CD8-positive, alpha-beta memory T cell (primary cell): ENCODE results near the gene HIVEP2. TPM values are rescaled to one million over a fixed set of nuclear protein-coding genes. Genes with fewer than 3 reads are reported as not detected.

Experiments used
- CTCF ChIA-PET: fragments of 350-600 bp; sonication (Branson Sonifier 250); formaldehyde crosslinking; loops from one replicate; lab custom pipeline; 2021; ENCODE audit warnings: antibody characterized with exemption; lab: Charles Lee
- POLR2A ChIA-PET: fragments of 350-600 bp; sonication (Branson Sonifier 250); formaldehyde crosslinking; loops from one replicate; lab custom pipeline; 2021; ENCODE audit warnings: antibody characterized with exemption; lab: Charles Lee
- DNase-seq, 5 donors: peaks; one replicate each; pipeline versions ENCODE4 v3.0.0 to v3.0.0-alpha.2; 2020 to 2022; ENCODE audit warnings: mixed read lengths in 1 of 5
- H3K27ac ChIP-seq: one replicate; pipeline ENCODE4 v1.7.0; 2013; ENCODE audit warnings: low read depth, mild to moderate bottlenecking, low read length, moderate library complexity
- H3K27me3 ChIP-seq: 2 replicates; pipeline ENCODE4 v1.7.0; 2013; ENCODE audit warnings: low read length, mild to moderate bottlenecking; ENCODE audit not compliant: insufficient read depth, poor library complexity, severe bottlenecking
- H3K36me3 ChIP-seq: 2 replicates; pipeline ENCODE4 v1.7.0; 2013; ENCODE audit warnings: mild to moderate bottlenecking, low read length, moderate library complexity; ENCODE audit not compliant: insufficient read depth
- H3K4me1 ChIP-seq: 2 replicates; pipeline ENCODE4 v1.7.0; 2013; ENCODE audit warnings: mild to moderate bottlenecking, low read length, moderate library complexity; ENCODE audit not compliant: insufficient read depth
- H3K4me3 ChIP-seq: 2 replicates; pipeline ENCODE4 v1.7.0; 2013; ENCODE audit warnings: mild to moderate bottlenecking, low read length
- H3K9me3 ChIP-seq: 2 replicates; pipeline ENCODE4 v1.7.0; 2013; ENCODE audit warnings: mild to moderate bottlenecking, low read length
- H3K27ac Mint-ChIP-seq, 8 donors: one replicate each; pipeline ENCODE4 v1.8.0; 2020 to 2021; ENCODE audit warnings: mixed read lengths in 8 of 8, mild to moderate bottlenecking in 6 of 8, inconsistent platforms in 3 of 8, moderate library complexity in 3 of 8
- H3K27me3 Mint-ChIP-seq, 2 donors: one replicate each; pipeline ENCODE4 v1.8.0; 2020 to 2021; ENCODE audit warnings: mixed read lengths in 2 of 2, mild to moderate bottlenecking in 1 of 2, moderate library complexity in 1 of 2
- H3K36me3 Mint-ChIP-seq, 3 donors: one replicate each; pipeline ENCODE4 v1.8.0; 2020 to 2021; ENCODE audit warnings: mixed read lengths in 3 of 3, inconsistent platforms in 1 of 3, mild to moderate bottlenecking in 1 of 3
- H3K4me1 Mint-ChIP-seq, 3 donors: one replicate each; pipeline ENCODE4 v1.8.0; 2020 to 2021; ENCODE audit warnings: mixed read lengths in 3 of 3, inconsistent platforms in 1 of 3, mild to moderate bottlenecking in 1 of 3
- H3K4me3 Mint-ChIP-seq, 7 donors: one replicate each; pipeline ENCODE4 v1.8.0; 2020 to 2021; ENCODE audit warnings: mixed read lengths in 7 of 7, mild to moderate bottlenecking in 6 of 7, moderate library complexity in 4 of 7, inconsistent platforms in 2 of 7
- H3K9me3 Mint-ChIP-seq, 5 donors: one replicate each; pipeline ENCODE4 v1.8.0; 2020 to 2022; ENCODE audit warnings: mixed read lengths in 5 of 5, mild to moderate bottlenecking in 3 of 5, moderate library complexity in 2 of 5, inconsistent platforms in 1 of 5
- polyA plus RNA-seq: library from polyadenylated mRNA; unstranded; fragments of 300-500 nt; fragmentation: Illumina TruSeq; gene quantifications from one replicate; pipeline ENCODE4 v1.2.3, GENCODE V29; 2021
- total RNA-seq, 2 experiments: library from RNA; stranded (reverse); gene quantifications; one replicate each; pipeline ENCODE4 v1.2.3, GENCODE V29; 2021

Gene HIVEP2
- total and polyA plus RNA-seq, 3 experiments from 2014 or later = 15.4 to 37.2 (median 37.1) TPM

DNA sequence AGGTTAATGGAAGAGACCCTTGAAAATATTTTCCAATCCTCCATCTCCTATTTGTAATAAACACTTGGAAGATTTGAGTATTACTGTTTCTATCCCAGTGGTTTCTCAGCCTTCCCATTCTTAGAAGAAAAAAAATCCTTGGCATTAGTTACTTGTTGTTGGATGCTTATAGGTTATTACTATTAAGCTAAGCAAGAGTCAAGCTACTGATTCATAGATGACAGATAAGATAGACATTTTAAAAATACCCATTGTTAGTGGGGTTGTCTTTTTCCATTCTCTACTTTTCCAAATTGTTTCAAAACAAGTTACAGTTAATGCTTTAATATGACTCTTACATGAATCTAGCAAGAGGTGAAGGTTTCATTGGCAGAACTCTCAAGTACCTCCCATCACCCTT, 158.5 kb downstream of the HIVEP2 start:
- Mint-ChIP-seq H3K36me3 (peaks cover 0 to 22% (median 3%) of the 10 kb centered on the region in 3 donors), H3K4me3 (no peak overlapping the region), H3K4me1 (peaks cover 57 to 79% (median 79%) of the 10 kb centered on the region in 3 donors), H3K9me3 (no peaks in the 10 kb centered on the region), H3K27ac (peak overlapping the region in 5 of 8 donors; percentile 16 to 64 (median 46)), H3K27me3 (no peaks in the 10 kb centered on the region)
- peaks cover 5% of the 10 kb centered on the region for H3K36me3 ChIP-seq
- no peak for DNase-seq
- peaks cover 44% of the 10 kb centered on the region for H3K4me1 ChIP-seq
- no peak overlapping the region for H3K27ac ChIP-seq
- ChIA-PET CTCF (interaction anchor here (1.6 kb wide), 1 partner anchor 53 kb away, joined by 3 read pairs; no protein-coding TSS in a partner anchor), POLR2A (no interaction called here)
- H3K4me3 ChIP-seq = no peak overlapping the region
- no peaks in the 10 kb centered on the region for H3K27me3 ChIP-seq
- no peaks in the 10 kb centered on the region for H3K9me3 ChIP-seq

DNA sequence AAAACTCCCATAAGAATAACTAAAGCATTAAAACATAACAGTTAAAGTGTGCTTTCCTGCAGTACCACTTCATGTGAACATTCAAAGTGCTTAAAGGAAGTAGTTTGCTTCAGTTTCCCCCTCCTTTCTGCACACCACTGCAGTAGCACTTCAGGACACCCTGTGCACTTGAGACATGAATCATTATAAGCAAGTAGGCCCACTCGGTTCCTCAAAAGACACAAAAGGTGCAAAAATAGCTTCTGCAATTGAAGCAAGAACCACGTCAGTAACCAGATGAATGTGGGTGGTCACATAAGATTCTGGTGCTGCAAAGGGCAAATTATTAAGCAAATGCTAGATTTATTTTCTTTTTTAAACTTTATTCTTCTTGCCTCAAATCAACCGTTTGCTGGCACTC, 160.6 kb downstream of the HIVEP2 start:
- peaks cover 31% of the 10 kb centered on the region for H3K4me1 ChIP-seq
- no peak for DNase-seq
- Mint-ChIP-seq H3K4me3 (peak overlapping the region in 1 of 7 donors; percentile 41), H3K27me3 (no peaks in the 10 kb centered on the region), H3K27ac (peak overlapping the region in 5 of 8 donors; percentile 9 to 82 (median 18)), H3K4me1 (peaks cover 55 to 80% (median 80%) of the 10 kb centered on the region in 3 donors), H3K36me3 (peaks cover 0 to 32% (median 5%) of the 10 kb centered on the region in 3 donors), H3K9me3 (no peaks in the 10 kb centered on the region)
- no peak overlapping the region for H3K4me3 ChIP-seq
- ChIA-PET POLR2A (no interaction called here), CTCF (no interaction called here)
- no peaks in the 10 kb centered on the region for H3K9me3 ChIP-seq
- H3K36me3 ChIP-seq = peaks cover 8% of the 10 kb centered on the region
- H3K27ac ChIP-seq = no peak overlapping the region
- H3K27me3 ChIP-seq = no peaks in the 10 kb centered on the region

DNA sequence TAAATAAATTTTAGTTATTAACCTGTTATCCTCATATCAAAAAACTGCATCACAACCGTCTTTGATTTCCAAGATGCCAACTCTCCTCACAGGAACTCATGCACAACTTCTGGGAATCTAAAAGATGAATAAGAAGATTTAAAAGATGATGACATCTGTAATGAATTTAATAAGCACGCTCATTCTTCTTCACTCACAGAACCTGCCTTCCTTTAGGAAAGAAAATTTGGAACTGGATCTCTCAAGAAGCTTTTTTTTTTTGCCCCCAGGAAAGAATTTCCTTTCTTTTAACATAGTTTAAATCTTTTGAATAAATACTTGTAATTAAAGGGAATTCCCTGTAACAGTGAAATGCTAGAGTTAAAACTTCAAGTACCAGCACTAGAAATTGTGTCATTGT, 161.5 kb downstream of the HIVEP2 start:
- Histone ChIP-seq H3K27ac (no peak overlapping the region), H3K27me3 (no peaks in the 10 kb centered on the region), H3K4me1 (peaks cover 31% of the 10 kb centered on the region), H3K9me3 (no peaks in the 10 kb centered on the region), H3K36me3 (peaks cover 8% of the 10 kb centered on the region), H3K4me3 (no peak overlapping the region)
- Mint-ChIP-seq H3K27me3 (no peaks in the 10 kb centered on the region), H3K4me3 (no peak overlapping the region), H3K27ac (peak overlapping the region in 3 of 8 donors; percentile 6 to 65 (median 11)), H3K4me1 (peaks cover 51 to 80% (median 73%) of the 10 kb centered on the region in 3 donors), H3K36me3 (peaks cover 0 to 35% (median 5%) of the 10 kb centered on the region in 3 donors), H3K9me3 (no peaks in the 10 kb centered on the region)
- POLR2A ChIA-PET = no interaction called here
- CTCF ChIA-PET = no interaction called here
- no peak for DNase-seq

DNA sequence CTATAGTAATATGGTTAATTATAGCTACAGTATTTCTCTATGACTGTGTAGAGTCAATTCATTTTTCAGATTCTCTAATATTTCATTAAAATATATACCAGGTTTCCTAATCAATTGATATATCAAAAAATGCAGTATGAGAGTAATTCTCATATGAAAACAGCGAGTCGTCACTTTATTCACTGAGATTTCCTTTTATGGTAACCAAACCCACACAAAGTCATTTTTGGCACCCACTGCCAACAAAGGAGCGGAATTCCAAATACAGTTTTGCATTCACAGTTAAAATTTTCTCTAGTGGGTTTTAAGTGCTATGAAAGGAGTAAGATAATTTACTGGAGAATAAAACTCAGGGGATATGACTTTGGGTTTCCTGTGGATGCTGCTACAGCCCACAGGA, 163.8 kb downstream of the HIVEP2 start:
- H3K9me3 ChIP-seq = no peaks in the 10 kb centered on the region
- H3K27me3 Mint-ChIP-seq = no peaks in the 10 kb centered on the region
- H3K27ac ChIP-seq = no peak overlapping the region
- H3K36me3 ChIP-seq = peaks cover 8% of the 10 kb centered on the region
- ChIA-PET POLR2A (no interaction called here), CTCF (interaction anchor here (1.2 kb wide), 1 partner anchor 10 kb away, joined by 3 read pairs; no protein-coding TSS in a partner anchor)
- peak overlapping the region in 3 of 8 donors; percentile 2 to 92 (median 61) for H3K27ac Mint-ChIP-seq
- H3K4me3 Mint-ChIP-seq = peak overlapping the region in 1 of 7 donors; percentile 36
- H3K27me3 ChIP-seq = no peaks in the 10 kb centered on the region
- H3K4me3 ChIP-seq = no peak overlapping the region
- peaks cover 0 to 37% (median 5%) of the 10 kb centered on the region in 3 donors for H3K36me3 Mint-ChIP-seq
- peaks cover 36 to 78% (median 62%) of the 10 kb centered on the region in 3 donors for H3K4me1 Mint-ChIP-seq
- no peaks in the 10 kb centered on the region for H3K9me3 Mint-ChIP-seq
- DNase-seq = no peak
- peaks cover 23% of the 10 kb centered on the region for H3K4me1 ChIP-seq

DNA sequence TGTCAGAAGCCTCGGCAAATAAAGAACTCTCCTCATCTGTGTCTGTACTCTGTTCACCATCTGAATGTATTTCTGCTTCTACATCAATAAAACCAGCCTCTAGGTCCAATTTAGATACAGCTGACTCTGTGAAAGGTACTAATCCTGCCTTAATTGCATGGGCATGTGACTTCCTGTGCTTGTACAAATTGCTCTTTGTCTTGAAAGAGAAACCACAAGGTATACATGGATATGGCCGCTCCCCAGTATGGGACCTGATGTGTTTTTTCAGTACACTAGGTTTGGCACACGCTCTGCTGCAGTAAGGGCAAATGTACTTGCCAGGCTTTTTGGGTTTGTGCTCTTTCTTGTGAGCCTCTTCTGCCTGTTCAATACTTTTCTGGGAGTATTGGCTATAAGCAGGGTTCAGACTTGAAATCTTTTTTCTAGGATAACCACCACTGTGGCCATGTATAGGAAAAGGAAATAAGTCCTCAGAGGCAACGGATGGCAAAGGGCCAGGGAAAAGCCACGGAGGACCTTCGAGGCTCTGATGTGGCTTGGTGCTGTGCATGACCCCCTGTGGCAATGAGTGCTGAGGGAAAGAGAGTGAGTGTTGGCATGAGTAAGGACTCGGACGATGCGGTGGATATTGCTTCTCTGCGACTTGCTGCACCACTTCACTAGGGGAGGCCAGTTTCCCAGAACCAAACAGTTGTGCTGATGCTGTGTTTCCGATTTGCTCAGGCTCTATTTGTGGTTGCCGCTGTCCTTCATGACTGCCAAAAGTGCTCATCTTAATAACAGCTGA, 170.9 kb downstream of the HIVEP2 start:
- POLR2A ChIA-PET = interaction anchor here (0.7 to 1.5 kb wide), 2 partner anchors 8 to 29 kb away, joined by 3 to 4 read pairs; no protein-coding TSS in a partner anchor
- DNase-seq = no peak
- H3K4me1 Mint-ChIP-seq = peaks cover 32 to 69% (median 50%) of the 10 kb centered on the region in 3 donors
- peaks cover 34 to 71% (median 45%) of the 10 kb centered on the region in 3 donors for H3K36me3 Mint-ChIP-seq
- Histone ChIP-seq H3K27ac (no peak overlapping the region), H3K4me3 (no peak overlapping the region), H3K4me1 (peaks cover 24% of the 10 kb centered on the region), H3K36me3 (peaks cover 40% of the 10 kb centered on the region), H3K9me3 (no peaks in the 10 kb centered on the region), H3K27me3 (no peaks in the 10 kb centered on the region)
- H3K27me3 Mint-ChIP-seq = peaks cover 0 to 3% of the 10 kb centered on the region in 2 donors
- H3K9me3 Mint-ChIP-seq = no peaks in the 10 kb centered on the region
- H3K27ac Mint-ChIP-seq = peak overlapping the region in 7 of 8 donors; percentile 49 to 81 (median 77)
- H3K4me3 Mint-ChIP-seq = peak overlapping the region in 5 of 7 donors; percentile 9 to 78 (median 48)
- CTCF ChIA-PET = no interaction called here

DNA sequence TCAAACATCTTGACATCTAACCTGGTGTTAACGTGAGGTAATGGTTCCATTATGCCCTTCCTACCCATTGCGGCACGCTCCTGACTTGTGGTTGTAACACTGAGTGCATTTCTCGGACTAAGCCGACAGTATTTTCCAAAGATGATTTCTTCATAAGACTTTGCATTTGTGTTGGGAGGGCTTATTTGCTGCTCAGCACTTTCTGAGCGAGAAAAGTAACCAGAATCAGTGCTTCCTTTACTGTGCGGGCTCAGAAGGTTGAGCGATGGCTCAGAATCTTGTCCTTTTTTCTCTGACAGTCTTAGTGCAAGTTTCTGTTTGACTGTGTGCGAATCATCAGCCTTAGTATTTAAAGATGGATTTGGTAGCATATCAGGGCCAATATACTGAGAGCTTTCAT, 171.7 kb downstream of the HIVEP2 start:
- no peak overlapping the region for H3K4me3 ChIP-seq
- peaks cover 32 to 68% (median 55%) of the 10 kb centered on the region in 3 donors for H3K4me1 Mint-ChIP-seq
- peaks cover 0 to 3% of the 10 kb centered on the region in 2 donors for H3K27me3 Mint-ChIP-seq
- no peaks in the 10 kb centered on the region for H3K9me3 ChIP-seq
- CTCF ChIA-PET = no interaction called here
- H3K9me3 Mint-ChIP-seq = no peaks in the 10 kb centered on the region
- peaks cover 24% of the 10 kb centered on the region for H3K4me1 ChIP-seq
- peaks cover 34 to 73% (median 47%) of the 10 kb centered on the region in 3 donors for H3K36me3 Mint-ChIP-seq
- no peaks in the 10 kb centered on the region for H3K27me3 ChIP-seq
- no peak overlapping the region for H3K27ac ChIP-seq
- POLR2A ChIA-PET = no interaction called here
- peak overlapping the region in 6 of 8 donors; percentile 49 to 83 (median 69) for H3K27ac Mint-ChIP-seq
- peak overlapping the region in 2 of 7 donors; percentile 57 to 74 for H3K4me3 Mint-ChIP-seq
- no peak for DNase-seq
- peaks cover 40% of the 10 kb centered on the region for H3K36me3 ChIP-seq

DNA sequence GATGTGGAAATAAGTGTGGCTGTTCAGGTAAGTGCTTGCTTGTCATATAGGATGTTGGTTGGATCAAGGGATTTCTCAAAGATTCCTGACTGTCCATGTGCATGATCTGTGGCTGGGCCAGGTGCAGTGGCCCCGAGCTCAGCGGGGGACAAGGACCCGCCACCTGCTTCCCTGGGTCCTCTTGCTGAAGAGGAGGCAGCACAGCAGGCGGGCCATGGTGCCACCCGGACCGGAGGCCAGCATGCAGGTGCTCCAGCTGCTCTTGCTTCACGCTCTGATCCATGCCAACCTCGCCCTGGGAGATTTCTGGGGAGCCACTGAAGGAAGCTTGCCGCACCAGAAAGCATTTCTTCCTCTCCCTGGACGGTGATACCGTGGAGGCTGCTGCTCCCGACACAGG, 173.8 kb downstream of the HIVEP2 start:
- no peak for DNase-seq
- Mint-ChIP-seq H3K36me3 (peaks cover 34 to 85% (median 52%) of the 10 kb centered on the region in 3 donors), H3K4me3 (no peak overlapping the region), H3K9me3 (no peaks in the 10 kb centered on the region), H3K27me3 (peaks cover 0 to 3% of the 10 kb centered on the region in 2 donors), H3K4me1 (peaks cover 43 to 68% (median 66%) of the 10 kb centered on the region in 3 donors), H3K27ac (peak overlapping the region in 3 of 8 donors; percentile 8 to 82 (median 15))
- Histone ChIP-seq H3K36me3 (peaks cover 44% of the 10 kb centered on the region), H3K9me3 (no peaks in the 10 kb centered on the region), H3K27me3 (no peaks in the 10 kb centered on the region), H3K27ac (no peak overlapping the region), H3K4me3 (no peak overlapping the region), H3K4me1 (peaks cover 24% of the 10 kb centered on the region)
- ChIA-PET CTCF (interaction anchor here (1.0 kb wide), 1 partner anchor 10 kb away, joined by 3 read pairs; no protein-coding TSS in a partner anchor), POLR2A (no interaction called here)

DNA sequence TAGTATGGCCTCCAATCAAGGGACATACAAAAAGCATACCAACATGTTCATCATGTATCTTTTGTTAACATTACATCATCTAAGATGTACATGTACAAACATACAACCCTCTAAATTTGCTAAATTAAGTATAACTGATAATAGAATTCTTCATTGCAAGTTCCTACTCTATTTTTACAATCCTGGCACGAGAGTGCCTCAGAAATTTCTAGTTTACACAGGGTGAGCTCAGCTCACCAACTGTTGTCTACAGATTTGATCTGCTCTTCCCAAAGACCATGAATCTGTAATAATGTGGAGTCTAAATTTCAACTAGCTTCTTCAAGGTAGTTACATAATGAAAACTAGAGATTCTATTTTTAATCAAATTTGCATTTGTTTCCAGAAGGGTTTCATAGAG, 179.7 kb downstream of the HIVEP2 start:
- Histone ChIP-seq H3K27me3 (no peaks in the 10 kb centered on the region), H3K4me3 (no peak overlapping the region), H3K27ac (no peak overlapping the region), H3K36me3 (peaks cover 36% of the 10 kb centered on the region), H3K4me1 (peaks cover 6% of the 10 kb centered on the region), H3K9me3 (no peaks in the 10 kb centered on the region)
- POLR2A ChIA-PET = no interaction called here
- Mint-ChIP-seq H3K4me3 (no peak overlapping the region), H3K4me1 (peaks cover 36 to 76% (median 64%) of the 10 kb centered on the region in 3 donors), H3K27me3 (no peaks in the 10 kb centered on the region), H3K27ac (peak overlapping the region in 4 of 8 donors; percentile 9 to 40 (median 20)), H3K9me3 (no peaks in the 10 kb centered on the region), H3K36me3 (peaks cover 5 to 83% (median 33%) of the 10 kb centered on the region in 3 donors)
- no peak for DNase-seq
- CTCF ChIA-PET = interaction anchor here (1.4 kb wide), 1 partner anchor 7 kb away, joined by 3 read pairs; no protein-coding TSS in a partner anchor
